ENCODE measurements around the gene GAPDH. TPM values are rescaled to one million over a fixed set of nuclear protein-coding genes. Genes with fewer than 3 reads are reported as not detected.

The GAPDH gene
- total and polyA plus RNA-seq, 10 of the 15 experiments (the other 5 are each of a cell fraction or from before 2014, with no cell fraction given) = 5,606 to 14,240 (median 9,400) TPM

- no peak overlapping the region for H3K27ac ChIP-seq (ENCODE audit: control insufficient read depth, insufficient read depth)
- no peak for FAIRE-seq
- H3K9ac ChIP-seq (ENCODE audit: control insufficient read depth, insufficient read depth, low read length) = no peak overlapping the region
Observed at GRCh38 chr12:6541371-6542165, 7.3 kb downstream of the GAPDH start.

DNA sequence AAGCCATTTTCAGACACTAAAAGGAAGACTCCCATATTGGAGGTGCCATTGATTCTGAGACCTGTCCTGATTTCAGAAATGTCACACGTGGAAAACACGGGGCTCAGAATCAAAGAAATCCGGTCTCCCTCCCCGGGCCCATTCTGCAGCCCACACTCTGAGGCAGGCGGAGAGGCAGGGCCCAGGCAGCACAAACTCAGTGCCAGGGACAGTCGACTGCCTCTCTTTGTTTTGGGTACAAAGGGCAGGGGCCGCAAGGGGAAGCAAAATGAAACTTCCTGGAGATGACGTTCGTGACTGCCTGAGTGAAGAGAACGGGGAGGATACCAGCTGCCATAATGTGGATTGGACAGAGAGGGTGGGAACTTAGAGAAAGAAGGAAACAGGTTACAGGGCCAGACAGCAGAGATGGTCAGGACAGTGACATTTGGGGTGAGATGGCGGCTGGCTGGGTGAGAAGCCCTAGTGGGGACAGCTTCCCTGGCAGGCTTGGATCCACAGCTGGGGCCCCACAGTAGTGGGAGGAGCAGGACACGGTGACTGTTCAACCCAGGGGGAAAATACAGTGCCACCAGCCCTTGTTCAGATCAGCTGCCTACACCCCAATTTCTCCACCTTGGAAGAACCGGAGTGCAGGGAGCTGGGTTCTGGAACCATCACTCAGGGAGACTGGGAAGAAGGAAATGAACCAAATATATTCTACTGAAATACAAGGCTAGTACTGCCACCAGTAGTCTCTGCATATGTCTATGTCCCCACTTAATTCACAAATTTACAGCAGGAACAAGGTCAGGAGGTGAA lies 8.1 kb downstream of the GAPDH start:
- no TSS peak for BruUV-seq (replicated peaks)
- POLR2A ChIA-PET = no interaction called here
- TF ChIP-seq YY1 (IDR thresholded peaks at IDR 0.05; ENCODE audit: low read depth, low read length) (no peak), E4F1 (IDR thresholded peaks at IDR 0.05; ENCODE audit: borderline replicate concordance, partially characterized antibody) (no peak), POLR2A (IDR thresholded peaks at IDR 0.05; ENCODE audit: low read depth, low read length) (no peak), ZBTB4 (CRISPR knock-in tag; IDR thresholded peaks at IDR 0.05) (no peak), SMAD1 (IDR thresholded peaks at IDR 0.05; ENCODE audit: low read depth, partially characterized antibody) (no peak), TCF12 (IDR thresholded peaks at IDR 0.05; ENCODE audit: low read depth, low read length) (no peak)

More at GRCh38 chr12:6541371-6542165, 7.3 kb downstream of the GAPDH start:
- Histone ChIP-seq H3K27me3 (replicated peaks in 1 of 2; ENCODE audit: control insufficient read depth in 2 of 2, insufficient read depth in 2 of 2, low read length in 1 of 2) (no peaks in the 10 kb centered on the region), H3K36me3 (ENCODE audit: control insufficient read depth in 2 of 2, insufficient read depth in 2 of 2, low read length in 1 of 2) (peaks cover 24 to 25% of the 10 kb centered on the region in 2 experiments), H3K9me3 (replicated peaks; ENCODE audit: control insufficient read depth, insufficient read depth, low read length) (no peaks in the 10 kb centered on the region), H3K4me1 (ENCODE audit: control insufficient read depth, insufficient read depth, low read length) (peaks cover 21% of the 10 kb centered on the region), H3K79me2 (ENCODE audit: control insufficient read depth, insufficient read depth, low read length) (peaks cover 20% of the 10 kb centered on the region), H3K4me2 (ENCODE audit: control insufficient read depth, insufficient read depth) (no peak overlapping the region), H4K20me1 (ENCODE audit: control insufficient read depth, insufficient read depth) (peaks cover 13% of the 10 kb centered on the region), H2AFZ (ENCODE audit: control insufficient read depth, low read depth, low read length) (no peak overlapping the region), H3K4me3 (no peak overlapping the region)
- BruUV-seq (replicated peaks) = no TSS peak
- in situ Hi-C loops (cut with MboI) = no loop called here
- ChIA-PET CTCF (interaction anchor here (0.6 to 7.7 kb wide), 7 partner anchors 10 to 117 kb away, joined by 5 to 91 read pairs (median 12); partner anchors contain the start of genes IFFO1 and VAMP1), POLR2A (interaction anchor here (0.6 to 4.3 kb wide), 6 partner anchors 11 to 148 kb away, joined by 3 to 19 read pairs (median 3); partner anchors contain the start of genes TAPBPL and VAMP1), RAD21 (ENCODE audit: unreplicated experiment) (interaction anchor here (1.2 to 6.9 kb wide), 6 partner anchors 9 to 116 kb away, joined by 3 to 67 read pairs (median 11); partner anchors contain the start of gene MRPL51), SMC1A (ENCODE audit: uncharacterized antibody, unreplicated experiment) (interaction anchor here (0.9 to 7.9 kb wide), 4 partner anchors 11 to 117 kb away, joined by 3 to 83 read pairs (median 32); no protein-coding TSS in a partner anchor)
- intact Hi-C loops (cut with micrococcal nuclease; ENCODE audit: unreplicated experiment) = no loop called here
- DNase-seq (ENCODE audit: low read depth, low spot score) (no peak), ATAC-seq (no peak)
- no peak for TF ChIP-seq SREBF2 (IDR thresholded peaks at IDR 0.05; ENCODE audit: low read length)
- TF ChIP-seq ESRRA (IDR thresholded peaks at IDR 0.05; ENCODE audit: low read length) = no peak
- no peak for TF ChIP-seq TARDBP (IDR thresholded peaks at IDR 0.05; ENCODE audit: borderline replicate concordance)
- no peak for TF ChIP-seq ZNF217 (IDR thresholded peaks at IDR 0.05)
- 96% methylated on average over 26 of the region's 26 CpGs for WGBS (ENCODE audit: insufficient coverage, insufficient replicate concordance, low lambda C conversion rate, missing lambda C conversion rate)

More for the DNA sequence above, 8.1 kb downstream of the GAPDH start:
- FAIRE-seq (no peak), DNase-seq (ENCODE audit: low read depth, low spot score) (no peak), ATAC-seq (no peak)
- Histone ChIP-seq H2AFZ (ENCODE audit: control insufficient read depth, low read depth, low read length) (no peak overlapping the region), H4K20me1 (ENCODE audit: control insufficient read depth, insufficient read depth) (peaks cover 5% of the 10 kb centered on the region), H3K4me3 (no peak overlapping the region), H3K79me2 (ENCODE audit: control insufficient read depth, insufficient read depth, low read length) (peaks cover 11% of the 10 kb centered on the region), H3K9ac (ENCODE audit: control insufficient read depth, insufficient read depth, low read length) (no peak overlapping the region), H3K27ac (ENCODE audit: control insufficient read depth, insufficient read depth) (no peak overlapping the region), H3K27me3 (replicated peaks in 1 of 2; ENCODE audit: control insufficient read depth in 2 of 2, insufficient read depth in 2 of 2, low read length in 1 of 2) (no peaks in the 10 kb centered on the region), H3K4me1 (ENCODE audit: control insufficient read depth, insufficient read depth, low read length) (peaks cover 19% of the 10 kb centered on the region), H3K9me3 (replicated peaks; ENCODE audit: control insufficient read depth, insufficient read depth, low read length) (no peaks in the 10 kb centered on the region), H3K36me3 (ENCODE audit: control insufficient read depth in 2 of 2, insufficient read depth in 2 of 2, low read length in 1 of 2) (peaks cover 15 to 17% of the 10 kb centered on the region in 2 experiments), H3K4me2 (ENCODE audit: control insufficient read depth, insufficient read depth) (no peak overlapping the region)
- ChIA-PET SMC1A (ENCODE audit: uncharacterized antibody, unreplicated experiment) (no interaction called here), CTCF (interaction anchor here (5.4 kb wide), 1 partner anchor 10 kb away, joined by 69 read pairs; the partner anchor contains the start of gene IFFO1), RAD21 (ENCODE audit: unreplicated experiment) (no interaction called here)
- intact Hi-C loops (cut with micrococcal nuclease; ENCODE audit: unreplicated experiment) (no loop called here), in situ Hi-C loops (cut with MboI) (no loop called here)
- 89% methylated on average over 13 of the region's 13 CpGs for WGBS (ENCODE audit: insufficient coverage, insufficient replicate concordance, low lambda C conversion rate, missing lambda C conversion rate)
